Measurements from ENCODE around the gene UBAC2.

UBAC2 gene

GRCh38 chr13:99357941-99358340, 157.3 kb downstream of the UBAC2 start:
- no peak overlapping the region for H3K4me3 ChIP-seq (IDR thresholded peaks at IDR 0.05; ENCODE audit: insufficient read depth, low read depth, low read length)
- no peaks in the 10 kb centered on the region for H3K79me2 ChIP-seq (ENCODE audit: insufficient read depth, low read depth)
- no peaks in the 10 kb centered on the region for H4K20me1 ChIP-seq (ENCODE audit: insufficient read depth)
- H3K9ac ChIP-seq: no peak overlapping the region
- H3K4me2 ChIP-seq: no peak overlapping the region
- H2AFZ ChIP-seq (ENCODE audit: low read depth): no peak overlapping the region
- H3K27ac ChIP-seq: no peak overlapping the region
- H3K36me3 ChIP-seq (ENCODE audit: insufficient read depth): no peaks in the 10 kb centered on the region
- TF ChIP-seq, protein P1, sequence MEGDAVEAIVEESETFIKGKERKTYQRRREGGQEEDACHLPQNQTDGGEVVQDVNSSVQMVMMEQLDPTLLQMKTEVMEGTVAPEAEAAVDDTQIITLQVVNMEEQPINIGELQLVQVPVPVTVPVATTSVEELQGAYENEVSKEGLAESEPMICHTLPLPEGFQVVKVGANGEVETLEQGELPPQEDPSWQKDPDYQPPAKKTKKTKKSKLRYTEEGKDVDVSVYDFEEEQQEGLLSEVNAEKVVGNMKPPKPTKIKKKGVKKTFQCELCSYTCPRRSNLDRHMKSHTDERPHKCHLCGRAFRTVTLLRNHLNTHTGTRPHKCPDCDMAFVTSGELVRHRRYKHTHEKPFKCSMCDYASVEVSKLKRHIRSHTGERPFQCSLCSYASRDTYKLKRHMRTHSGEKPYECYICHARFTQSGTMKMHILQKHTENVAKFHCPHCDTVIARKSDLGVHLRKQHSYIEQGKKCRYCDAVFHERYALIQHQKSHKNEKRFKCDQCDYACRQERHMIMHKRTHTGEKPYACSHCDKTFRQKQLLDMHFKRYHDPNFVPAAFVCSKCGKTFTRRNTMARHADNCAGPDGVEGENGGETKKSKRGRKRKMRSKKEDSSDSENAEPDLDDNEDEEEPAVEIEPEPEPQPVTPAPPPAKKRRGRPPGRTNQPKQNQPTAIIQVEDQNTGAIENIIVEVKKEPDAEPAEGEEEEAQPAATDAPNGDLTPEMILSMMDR (conservative IDR thresholded peaks at IDR 0.05; ENCODE audit: low read depth, low read length): no peak
- H3K4me1 ChIP-seq (ENCODE audit: low read depth, poor library complexity, severe bottlenecking): peaks cover 41% of the 10 kb centered on the region
- H3K27me3 ChIP-seq (ENCODE audit: insufficient read depth, low read depth): no peaks in the 10 kb centered on the region

DNA sequence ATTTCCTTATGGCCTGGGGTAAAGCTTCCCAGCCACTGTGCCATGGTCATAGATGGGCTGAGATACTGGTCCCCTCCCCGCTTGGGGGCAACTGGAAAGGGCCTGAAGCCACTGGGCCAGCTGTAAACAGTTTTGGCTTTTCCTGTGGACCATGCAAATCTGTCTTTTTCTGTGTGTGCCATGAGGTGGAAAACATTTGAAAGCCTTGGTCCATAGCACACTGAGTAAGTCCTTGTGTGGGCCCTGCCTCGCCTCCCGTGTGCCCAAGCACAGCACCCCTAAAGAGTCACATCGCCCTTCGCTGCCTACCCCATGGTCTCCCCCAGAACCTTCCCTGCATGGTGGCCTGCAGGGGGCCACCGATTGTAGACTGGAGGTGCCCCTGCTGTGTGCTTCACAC, 158.9 kb downstream of the UBAC2 start:
- no peak overlapping the region for H3K27ac ChIP-seq
- peaks cover 34% of the 10 kb centered on the region for H3K4me1 ChIP-seq (ENCODE audit: low read depth, poor library complexity, severe bottlenecking)
- H4K20me1 ChIP-seq (ENCODE audit: insufficient read depth): no peaks in the 10 kb centered on the region
- no peak overlapping the region for H2AFZ ChIP-seq (ENCODE audit: low read depth)
- H3K79me2 ChIP-seq (ENCODE audit: insufficient read depth, low read depth): no peaks in the 10 kb centered on the region
- no peaks in the 10 kb centered on the region for H3K36me3 ChIP-seq (ENCODE audit: insufficient read depth)
- no peak overlapping the region for H3K9ac ChIP-seq
- TF ChIP-seq, protein P1 (conservative IDR thresholded peaks at IDR 0.05; ENCODE audit: low read depth, low read length): no peak
- no peaks in the 10 kb centered on the region for H3K27me3 ChIP-seq (ENCODE audit: insufficient read depth, low read depth)
- no peak overlapping the region for H3K4me2 ChIP-seq
- H3K4me3 ChIP-seq (IDR thresholded peaks at IDR 0.05; ENCODE audit: insufficient read depth, low read depth, low read length): no peak overlapping the region

DNA sequence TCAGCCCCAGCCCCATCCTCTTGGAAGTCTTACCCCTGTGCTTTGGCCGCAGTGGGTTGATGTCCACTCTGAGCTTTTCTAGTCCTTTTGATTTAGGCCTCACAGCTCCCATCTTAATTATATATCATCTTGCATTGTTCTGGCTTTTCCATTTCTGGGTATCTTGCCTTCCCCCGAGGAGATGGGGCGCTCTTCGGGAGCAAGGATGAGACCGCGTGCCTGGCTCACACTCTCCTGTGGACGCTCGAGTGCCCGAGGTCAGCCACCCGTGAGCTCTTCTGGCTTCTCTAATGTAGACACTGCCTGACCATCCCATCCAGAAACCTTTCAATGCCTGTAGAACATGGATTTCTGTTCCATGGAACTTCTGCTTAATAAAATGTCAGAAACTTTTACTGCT, 160.0 kb downstream of the UBAC2 start:
- peaks cover 22% of the 10 kb centered on the region for H3K4me1 ChIP-seq (ENCODE audit: low read depth, poor library complexity, severe bottlenecking)
- TF ChIP-seq, protein P1 (conservative IDR thresholded peaks at IDR 0.05; ENCODE audit: low read depth, low read length): no peak
- no peaks in the 10 kb centered on the region for H3K27me3 ChIP-seq (ENCODE audit: insufficient read depth, low read depth)
- no peak overlapping the region for H3K27ac ChIP-seq
- H3K9ac ChIP-seq: no peak overlapping the region
- no peaks in the 10 kb centered on the region for H3K79me2 ChIP-seq (ENCODE audit: insufficient read depth, low read depth)
- H4K20me1 ChIP-seq (ENCODE audit: insufficient read depth): no peaks in the 10 kb centered on the region
- H3K4me2 ChIP-seq: no peak overlapping the region
- H2AFZ ChIP-seq (ENCODE audit: low read depth): no peak overlapping the region
- no peak overlapping the region for H3K4me3 ChIP-seq (IDR thresholded peaks at IDR 0.05; ENCODE audit: insufficient read depth, low read depth, low read length)
- no peaks in the 10 kb centered on the region for H3K36me3 ChIP-seq (ENCODE audit: insufficient read depth)

- Histone ChIP-seq H2AFZ (ENCODE audit: low read depth) (no peak overlapping the region), H3K79me2 (ENCODE audit: insufficient read depth, low read depth) (no peaks in the 10 kb centered on the region), H3K27me3 (ENCODE audit: insufficient read depth, low read depth) (no peaks in the 10 kb centered on the region), H3K4me2 (no peak overlapping the region), H4K20me1 (ENCODE audit: insufficient read depth) (no peaks in the 10 kb centered on the region), H3K4me3 (IDR thresholded peaks at IDR 0.05; ENCODE audit: insufficient read depth, low read depth, low read length) (no peak overlapping the region), H3K4me1 (ENCODE audit: low read depth, poor library complexity, severe bottlenecking) (peaks cover 17% of the 10 kb centered on the region), H3K9ac (no peak overlapping the region), H3K36me3 (ENCODE audit: insufficient read depth) (no peaks in the 10 kb centered on the region), H3K27ac (no peak overlapping the region)
- TF ChIP-seq, protein P1 (conservative IDR thresholded peaks at IDR 0.05; ENCODE audit: low read depth, low read length): no peak
Measured at GRCh38 chr13:99361197-99361596, 160.5 kb downstream of the UBAC2 start.
